MG63 (cell line): ENCODE measurements around the gene METTL15. TPM values are rescaled to one million over a fixed set of nuclear protein-coding genes. Genes with fewer than 3 reads are reported as not detected.
"Not testable (repeated sequence)": the region's sequence is repeated elsewhere in the genome, so short reads cannot be mapped to it uniquely, and the experiment has no call there.

Experiments
- DNase-seq: peaks from one replicate; pipeline ENCODE4 v3.0.0-alpha.2; 2020
- H3K27me3 ChIP-seq: fragments of 250-450 bp; sonication (Bioruptor Pico); 2 replicates; pipeline ENCODE4 v1.5.1; 2020; ENCODE audit warnings: mild to moderate bottlenecking, moderate library complexity
- H3K36me3 ChIP-seq: fragments of 250-450 bp; sonication (Bioruptor Pico); 2 replicates; pipeline ENCODE4 v1.5.1; 2020; ENCODE audit warnings: mild to moderate bottlenecking, moderate library complexity
- H3K4me3 ChIP-seq: fragments of 250-450 bp; sonication (Bioruptor Pico); 2 replicates; pipeline ENCODE4 v1.5.1; 2020; ENCODE audit warnings: mild to moderate bottlenecking, moderate library complexity
- H3K9me3 ChIP-seq: fragments of 250-450 bp; sonication (Bioruptor Pico); 2 replicates; pipeline ENCODE4 v1.5.1; 2020; ENCODE audit warnings: mild to moderate bottlenecking, moderate library complexity
- total RNA-seq: library from RNA; depleted of rRNA; stranded (reverse); fragments of >200 nt; shearing (Covaris generic); gene quantifications from 2 replicates; pipeline ENCODE4 v1.2.3, GENCODE V29; 2014; ENCODE audit warnings: low replicate concordance

METTL15 gene
- total RNA-seq, 1 experiment from 2014 or later: 20.6 TPM

DNA sequence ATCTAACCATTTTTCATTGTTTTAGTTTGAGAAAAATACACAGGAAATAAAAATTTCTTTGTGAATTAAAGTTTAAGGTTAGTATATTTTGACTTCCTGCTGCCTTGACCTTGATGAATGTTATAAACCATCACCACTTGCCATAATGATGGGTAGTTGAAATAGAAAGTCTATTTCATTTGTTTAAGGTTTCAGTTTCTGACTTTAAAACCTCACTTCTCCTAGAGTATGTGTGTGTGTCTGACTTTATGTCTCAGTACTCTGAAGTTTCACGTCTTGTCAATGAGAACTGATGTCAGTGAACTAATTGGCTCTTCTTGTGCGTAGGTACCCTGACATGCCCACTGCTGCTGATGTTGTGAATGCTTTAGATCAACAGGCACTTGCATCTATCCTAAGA lies 188.2 kb downstream of the METTL15 start:
- no peak for DNase-seq
- H3K4me3 ChIP-seq: no peak overlapping the region
- peaks cover 12% of the 10 kb centered on the region for H3K36me3 ChIP-seq
- no peaks in the 10 kb centered on the region; the same call in 1 of the 2 replicates for H3K9me3 ChIP-seq
- H3K27me3 ChIP-seq: no peaks in the 10 kb centered on the region

DNA sequence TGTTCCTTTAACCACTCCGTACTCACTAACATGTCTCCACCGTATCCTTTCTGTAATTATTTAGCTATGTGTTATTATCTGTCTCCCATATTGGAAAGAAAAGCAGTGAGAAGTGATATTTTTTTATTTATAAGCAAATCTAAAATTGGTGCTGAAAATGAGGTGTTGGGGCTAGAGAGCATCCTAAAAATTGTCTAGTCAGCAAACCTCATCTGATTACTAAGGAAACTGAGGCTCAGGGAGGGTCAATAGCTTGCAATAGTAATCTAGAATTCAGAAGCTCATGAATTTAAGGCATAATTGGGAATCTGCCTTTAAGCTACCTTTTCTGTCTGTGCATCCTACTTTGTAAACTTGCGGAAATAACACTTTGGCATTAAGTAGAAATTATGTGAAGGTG lies 190.0 kb downstream of the METTL15 start:
- H3K27me3 ChIP-seq: no peaks in the 10 kb centered on the region
- no peaks in the 10 kb centered on the region for H3K9me3 ChIP-seq
- no peak for DNase-seq
- no peak overlapping the region for H3K4me3 ChIP-seq
- H3K36me3 ChIP-seq: peaks cover 7% of the 10 kb centered on the region

DNA sequence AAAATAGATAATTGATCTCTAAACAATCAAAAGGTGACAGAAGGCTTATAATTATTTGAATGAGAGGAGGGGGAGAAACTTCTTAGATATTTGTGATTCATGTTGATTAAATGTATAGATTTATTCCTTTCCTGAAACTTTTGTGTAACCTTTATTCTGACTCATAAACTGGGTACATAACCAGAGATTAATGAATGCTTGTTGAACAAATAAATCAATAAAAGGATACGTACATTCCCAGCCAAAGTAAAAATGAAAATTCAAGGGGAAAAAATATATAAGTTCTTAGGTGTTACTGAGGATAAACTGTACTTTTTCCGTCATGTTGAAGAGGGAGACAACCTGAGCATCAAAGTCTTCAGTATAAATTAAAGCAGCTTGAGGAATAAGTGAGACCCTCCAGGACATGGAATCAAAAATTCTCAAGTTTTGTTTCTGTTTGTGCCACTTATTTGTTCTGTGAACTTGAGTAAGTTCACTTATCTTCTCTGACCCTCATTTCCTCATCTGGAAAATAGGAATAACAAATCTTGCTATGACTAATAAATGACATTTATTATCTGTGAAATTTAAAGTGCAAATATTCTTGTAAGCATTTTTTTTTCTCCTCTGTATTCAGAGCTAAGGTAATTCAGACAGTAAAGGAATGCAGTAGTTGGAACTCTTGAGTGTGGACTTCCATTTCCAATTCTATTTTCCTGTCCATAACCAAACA lies 195.4 kb downstream of the METTL15 start:
- H3K9me3 ChIP-seq: no peaks in the 10 kb centered on the region
- no peak for DNase-seq
- peaks cover 5% of the 10 kb centered on the region for H3K36me3 ChIP-seq
- no peak overlapping the region for H3K4me3 ChIP-seq
- H3K27me3 ChIP-seq: no peaks in the 10 kb centered on the region

DNA sequence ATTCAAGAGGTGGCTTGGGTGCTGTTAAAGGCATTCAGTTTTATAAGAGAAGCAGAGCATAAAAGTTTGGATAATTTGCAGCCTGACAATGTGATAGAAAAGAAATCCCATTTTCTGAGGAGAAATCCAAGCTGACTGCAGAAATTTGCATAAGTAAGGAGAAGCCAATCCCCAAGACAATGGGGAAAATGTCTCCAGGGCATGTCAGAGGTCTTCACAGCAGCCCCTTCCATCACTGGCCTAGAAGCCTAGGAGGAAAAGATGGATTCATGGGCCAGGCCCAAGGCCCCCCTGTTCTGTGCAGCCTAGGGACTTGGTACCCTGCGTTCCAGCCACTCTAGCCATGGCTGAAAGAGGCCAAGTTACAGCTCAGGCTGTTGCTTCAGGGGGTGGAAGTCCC lies 207.3 kb downstream of the METTL15 start:
- Histone ChIP-seq H3K4me3 (no peak overlapping the region), H3K27me3 (no peaks in the 10 kb centered on the region), H3K9me3 (peaks cover 2% of the 10 kb centered on the region; the same call in 1 of the 2 replicates), H3K36me3 (peaks cover 18% of the 10 kb centered on the region)
- DNase-seq: no peak

DNA sequence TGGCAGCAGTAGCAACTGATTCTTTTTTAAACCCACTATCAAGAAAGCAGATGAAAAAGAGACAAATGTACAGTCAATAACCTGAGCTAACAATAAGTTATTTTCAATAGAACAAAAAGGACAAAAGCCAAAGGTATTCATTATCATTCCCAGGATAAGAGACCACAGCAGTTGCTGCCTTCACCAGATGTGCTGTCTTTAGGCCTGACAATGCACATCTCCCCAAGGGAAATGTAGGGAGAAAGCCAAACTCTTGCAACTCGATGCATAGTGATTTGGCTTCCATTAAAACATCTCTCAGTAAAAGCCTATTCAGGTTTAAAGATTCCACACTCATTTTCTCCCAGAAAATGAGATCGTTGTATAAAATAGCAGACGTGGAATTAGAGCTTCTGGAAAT lies 210.7 kb downstream of the METTL15 start:
- Histone ChIP-seq H3K4me3 (no peak overlapping the region), H3K27me3 (no peaks in the 10 kb centered on the region), H3K36me3 (peaks cover 14% of the 10 kb centered on the region), H3K9me3 (peaks cover 2% of the 10 kb centered on the region; the same call in 1 of the 2 replicates)
- no peak for DNase-seq

DNA sequence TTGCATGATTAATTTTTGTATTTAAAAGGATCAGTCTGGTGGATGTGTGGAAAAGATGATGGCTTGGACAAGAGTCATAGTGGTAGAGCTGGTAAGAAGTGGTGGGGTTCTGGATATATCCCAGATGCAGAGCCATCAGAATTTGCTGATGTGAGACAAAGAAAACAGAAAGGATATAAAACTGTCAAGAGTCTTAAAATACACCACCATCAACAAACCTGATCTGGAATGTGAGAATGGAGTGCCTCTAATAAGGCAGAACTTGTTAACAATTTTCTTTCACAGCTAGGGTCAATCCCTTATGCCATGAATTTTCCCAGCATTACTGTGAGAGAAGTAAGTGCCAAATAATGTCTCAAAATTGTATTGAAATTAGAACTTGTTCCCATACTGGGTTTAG lies 215.4 kb downstream of the METTL15 start:
- Histone ChIP-seq H3K27me3 (no peaks in the 10 kb centered on the region), H3K9me3 (no peaks in the 10 kb centered on the region; the same call in 1 of the 2 replicates), H3K36me3 (no peaks in the 10 kb centered on the region; the same call in 1 of the 2 replicates), H3K4me3 (no peak overlapping the region)
- no peak for DNase-seq

DNA sequence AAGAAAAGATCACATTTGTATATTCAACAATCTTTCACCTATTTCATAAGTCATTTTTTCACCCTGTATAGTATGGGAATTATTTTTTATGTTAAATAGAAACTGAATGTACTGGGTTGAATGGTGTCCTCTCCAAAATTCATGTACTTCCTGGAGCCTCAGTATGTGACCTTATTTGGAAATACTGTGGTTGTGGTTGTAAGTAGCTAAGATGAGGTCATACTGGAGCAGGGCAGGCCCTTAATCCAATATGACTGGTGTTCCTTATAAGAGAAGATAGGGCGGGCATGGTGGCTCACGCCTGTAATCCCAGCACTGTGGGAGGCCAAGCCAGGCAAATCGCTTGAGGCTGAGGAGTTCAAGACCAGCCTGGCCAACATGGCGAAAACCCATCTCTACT lies 224.2 kb downstream of the METTL15 start:
- DNase-seq, H3K27me3 ChIP-seq, H3K4me3 ChIP-seq, H3K9me3 ChIP-seq, H3K36me3 ChIP-seq: not testable (repeated sequence)

DNA sequence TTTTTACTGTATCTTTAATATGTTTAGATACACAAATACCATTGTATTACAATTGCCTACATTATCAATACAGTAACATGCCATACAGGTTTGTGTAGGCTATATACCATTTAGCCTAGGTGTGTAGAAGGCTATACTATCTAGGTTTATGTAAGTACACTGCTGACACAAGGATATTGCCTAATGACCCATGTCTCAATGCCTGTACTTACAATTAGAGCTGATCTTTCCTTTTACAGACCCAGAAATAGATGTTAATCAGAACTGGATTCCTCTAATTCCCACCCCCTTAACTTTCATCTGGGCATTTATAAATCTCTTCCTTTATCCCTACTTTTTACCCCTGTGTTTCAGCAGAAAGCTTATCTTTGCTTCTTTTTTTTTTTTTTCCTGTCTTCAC lies 229.5 kb downstream of the METTL15 start:
- no peak for DNase-seq
- Histone ChIP-seq H3K9me3 (peaks cover 19% of the 10 kb centered on the region), H3K36me3 (no peaks in the 10 kb centered on the region; the same call in 1 of the 2 replicates), H3K4me3 (no peak overlapping the region), H3K27me3 (no peaks in the 10 kb centered on the region)

DNA sequence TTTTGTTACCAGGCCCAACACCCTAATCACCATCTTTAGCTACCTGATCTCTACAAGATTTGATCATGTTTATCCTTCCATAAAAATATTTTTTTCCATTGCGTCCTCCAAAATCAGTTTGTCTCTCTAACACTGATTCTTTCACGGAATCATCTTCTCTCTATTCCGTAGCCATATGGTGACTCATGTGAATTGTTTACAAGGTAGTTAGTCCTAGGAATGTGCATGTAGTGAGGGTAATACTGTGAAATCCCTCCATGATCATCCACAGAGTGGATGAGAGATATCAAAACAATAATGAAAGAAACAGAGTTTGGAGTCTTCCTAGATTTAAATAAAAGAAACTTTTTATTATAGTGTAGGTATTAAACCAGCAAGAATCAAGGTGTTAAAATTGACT lies 230.2 kb downstream of the METTL15 start:
- DNase-seq: no peak

DNA sequence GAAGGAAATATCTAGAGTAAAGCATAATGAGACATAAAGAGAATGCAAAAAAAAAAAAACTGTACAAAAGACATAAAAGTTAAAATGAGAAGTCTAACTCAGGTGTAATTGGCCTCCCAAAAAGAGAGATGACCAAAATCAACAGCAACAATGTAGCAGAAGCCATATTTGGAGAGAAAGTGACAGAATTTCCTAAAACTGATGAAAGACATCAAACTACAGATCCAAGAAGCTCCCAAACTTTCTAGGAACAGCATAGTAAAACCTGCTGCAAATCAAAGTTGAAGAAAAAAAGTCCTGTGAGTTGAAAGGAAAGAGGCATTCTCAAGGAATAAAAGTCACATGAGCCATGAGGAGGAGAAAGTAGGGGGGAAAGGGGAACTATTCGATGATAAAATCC lies 231.3 kb downstream of the METTL15 start:
- peaks cover 19% of the 10 kb centered on the region for H3K9me3 ChIP-seq
- no peaks in the 10 kb centered on the region for H3K27me3 ChIP-seq
- H3K36me3 ChIP-seq: no peaks in the 10 kb centered on the region; the same call in 1 of the 2 replicates
- no peak overlapping the region for H3K4me3 ChIP-seq
- DNase-seq: no peak

More for the DNA sequence above, 230.2 kb downstream of the METTL15 start:
- H3K36me3 ChIP-seq: no peaks in the 10 kb centered on the region; the same call in 1 of the 2 replicates
- no peak overlapping the region for H3K4me3 ChIP-seq
- H3K9me3 ChIP-seq: peaks cover 19% of the 10 kb centered on the region
- no peaks in the 10 kb centered on the region for H3K27me3 ChIP-seq

DNA sequence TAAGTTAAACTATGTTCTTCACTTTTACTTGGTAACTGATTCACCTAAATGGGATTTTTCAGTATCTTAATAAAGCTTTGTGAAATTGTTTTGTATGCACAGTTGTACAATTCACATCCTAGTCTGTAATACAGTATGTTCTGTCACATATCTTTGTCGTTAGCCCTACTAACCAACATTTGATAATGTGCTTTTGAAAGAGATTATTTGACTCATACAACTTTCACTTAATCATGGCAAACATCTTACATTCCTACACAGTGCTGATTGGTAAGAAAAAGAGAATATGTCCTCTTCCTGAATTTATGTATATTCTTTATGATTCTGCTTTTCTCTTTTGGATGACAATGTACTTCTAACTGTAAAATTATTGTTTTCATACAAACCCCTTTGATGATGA lies 234.5 kb downstream of the METTL15 start:
- no peaks in the 10 kb centered on the region; the same call in 1 of the 2 replicates for H3K36me3 ChIP-seq
- no peak overlapping the region for H3K4me3 ChIP-seq
- no peak for DNase-seq
- H3K27me3 ChIP-seq: no peaks in the 10 kb centered on the region
- H3K9me3 ChIP-seq: peaks cover 19% of the 10 kb centered on the region

DNA sequence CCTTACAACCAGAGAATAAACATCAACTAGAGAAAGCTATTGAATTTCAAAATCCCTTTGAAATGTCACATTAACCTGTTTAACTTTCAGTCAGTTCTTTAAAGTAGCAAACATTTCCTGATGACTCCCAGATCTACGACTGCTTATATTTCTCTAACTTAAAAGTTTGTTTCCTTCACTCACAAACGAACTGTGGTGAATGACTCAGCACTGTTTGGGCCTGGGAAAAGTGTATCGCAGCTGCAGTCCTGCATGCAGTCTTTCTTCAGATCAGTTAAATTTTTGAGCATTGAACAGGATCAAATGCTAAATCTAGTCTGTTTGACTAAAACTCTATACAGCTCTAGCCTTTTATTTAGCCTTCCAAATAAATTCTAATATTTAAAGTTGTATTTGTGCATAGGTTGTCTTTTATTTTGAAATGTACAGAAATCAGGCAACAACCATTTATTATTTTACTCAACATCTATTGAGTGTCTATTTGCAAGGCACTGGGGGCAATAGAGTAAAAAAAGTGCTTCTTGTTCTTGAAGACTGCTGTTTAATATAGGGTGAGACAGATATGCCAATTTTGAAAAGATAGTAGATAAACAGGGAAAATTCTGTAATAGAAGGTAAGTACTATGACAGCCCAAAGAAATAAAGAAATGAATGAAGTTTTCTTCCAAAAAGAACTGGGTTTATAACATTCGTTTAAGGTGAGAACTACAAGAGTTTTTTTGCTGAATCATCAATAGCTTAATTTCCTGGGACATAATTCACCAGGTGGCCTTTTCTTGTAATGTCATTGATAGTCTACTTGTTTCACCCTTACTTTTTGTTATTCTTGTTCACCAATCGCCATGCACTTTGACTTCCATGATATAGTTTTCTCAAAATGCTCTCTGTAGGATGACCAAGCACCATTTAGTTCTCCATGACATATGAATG lies 235.4 kb downstream of the METTL15 start:
- H3K27me3 ChIP-seq: no peaks in the 10 kb centered on the region
- H3K9me3 ChIP-seq: peaks cover 15% of the 10 kb centered on the region
- H3K36me3 ChIP-seq: no peaks in the 10 kb centered on the region; the same call in 1 of the 2 replicates
- H3K4me3 ChIP-seq: no peak overlapping the region
- DNase-seq: peak; percentile 61

DNA sequence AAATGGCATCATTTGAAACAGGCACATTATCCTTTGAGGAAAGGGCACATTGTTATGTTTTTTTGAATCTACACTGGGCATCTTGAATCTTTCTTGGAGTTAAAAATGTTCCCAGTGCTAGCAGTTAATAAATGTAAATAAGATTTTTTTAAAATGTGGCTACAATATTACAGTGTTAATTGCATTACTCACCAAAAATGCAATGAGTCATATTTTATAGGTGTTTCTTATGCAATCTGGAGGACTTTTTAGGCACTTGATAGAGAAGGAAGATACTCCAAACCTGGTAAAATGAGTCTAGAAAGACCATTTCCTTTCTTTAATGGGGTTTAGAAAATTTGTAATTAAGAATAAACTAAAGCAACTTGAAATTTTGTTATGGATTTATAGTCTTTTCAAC lies 238.0 kb downstream of the METTL15 start:
- no peaks in the 10 kb centered on the region for H3K9me3 ChIP-seq
- no peak overlapping the region for H3K4me3 ChIP-seq
- no peaks in the 10 kb centered on the region for H3K27me3 ChIP-seq
- no peaks in the 10 kb centered on the region for H3K36me3 ChIP-seq
- DNase-seq: no peak

DNA sequence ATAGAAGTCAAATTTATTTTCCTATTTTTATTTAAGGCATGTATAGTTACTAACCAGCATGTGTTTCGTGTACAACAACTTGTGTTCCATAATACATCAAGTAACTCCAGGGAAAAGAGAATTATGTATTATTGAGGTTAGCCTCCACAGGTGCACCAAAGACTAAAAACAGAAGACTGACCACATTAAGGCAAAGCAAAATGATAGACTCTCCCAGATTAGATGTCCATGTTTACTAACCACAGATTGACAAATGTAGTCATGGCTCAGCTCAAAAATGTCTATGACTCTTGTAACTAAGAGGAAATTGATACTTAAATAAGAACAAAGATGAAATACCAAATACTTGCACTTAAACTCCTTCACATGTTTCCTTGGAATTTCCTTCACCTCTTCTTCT lies 238.5 kb downstream of the METTL15 start:
- Histone ChIP-seq H3K27me3 (no peaks in the 10 kb centered on the region), H3K9me3 (no peaks in the 10 kb centered on the region), H3K4me3 (no peak overlapping the region), H3K36me3 (no peaks in the 10 kb centered on the region)
- no peak for DNase-seq

DNA sequence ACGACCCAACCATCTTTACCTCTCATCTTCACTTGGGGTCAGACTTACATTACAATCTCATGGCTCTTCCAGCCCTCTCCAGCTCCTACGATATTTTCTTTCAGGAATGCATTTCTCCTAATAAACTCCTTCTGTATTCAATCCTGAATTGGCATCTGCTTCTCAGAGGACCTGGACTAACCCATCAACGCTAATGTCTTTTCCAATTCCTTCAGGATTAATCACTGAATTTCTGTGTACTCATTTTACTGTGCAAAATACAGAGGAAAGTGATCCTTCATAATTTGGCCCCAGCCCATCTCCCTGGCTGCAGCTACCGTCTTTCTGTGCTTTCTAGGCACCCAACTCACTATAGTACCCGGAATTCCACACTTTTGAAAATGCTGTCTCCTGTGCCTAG lies 239.2 kb downstream of the METTL15 start:
- Histone ChIP-seq H3K9me3 (no peaks in the 10 kb centered on the region), H3K36me3 (no peaks in the 10 kb centered on the region), H3K27me3 (no peaks in the 10 kb centered on the region), H3K4me3 (no peak overlapping the region)
- DNase-seq: no peak

DNA sequence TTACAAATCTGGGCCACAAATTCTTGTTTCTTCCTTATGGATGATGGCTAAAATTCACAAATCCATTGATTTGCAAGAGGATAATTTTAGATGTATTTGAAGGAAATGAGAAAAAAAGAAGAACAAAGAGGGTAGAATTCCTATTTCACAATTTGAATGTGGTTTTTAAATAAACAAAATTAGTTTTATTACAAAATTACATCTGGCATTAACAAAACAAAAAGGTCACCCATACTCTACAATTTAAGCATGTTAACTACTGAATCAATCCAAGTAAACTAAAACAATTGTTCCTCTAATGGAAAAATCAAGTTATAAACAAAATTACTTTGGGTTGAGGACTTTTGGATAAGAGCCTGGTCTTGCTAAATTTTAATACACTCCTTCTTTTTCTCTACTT lies 242.0 kb downstream of the METTL15 start:
- H3K27me3 ChIP-seq: no peaks in the 10 kb centered on the region
- no peak for DNase-seq
- H3K4me3 ChIP-seq: no peak overlapping the region
- no peaks in the 10 kb centered on the region for H3K9me3 ChIP-seq
- H3K36me3 ChIP-seq: no peaks in the 10 kb centered on the region

DNA sequence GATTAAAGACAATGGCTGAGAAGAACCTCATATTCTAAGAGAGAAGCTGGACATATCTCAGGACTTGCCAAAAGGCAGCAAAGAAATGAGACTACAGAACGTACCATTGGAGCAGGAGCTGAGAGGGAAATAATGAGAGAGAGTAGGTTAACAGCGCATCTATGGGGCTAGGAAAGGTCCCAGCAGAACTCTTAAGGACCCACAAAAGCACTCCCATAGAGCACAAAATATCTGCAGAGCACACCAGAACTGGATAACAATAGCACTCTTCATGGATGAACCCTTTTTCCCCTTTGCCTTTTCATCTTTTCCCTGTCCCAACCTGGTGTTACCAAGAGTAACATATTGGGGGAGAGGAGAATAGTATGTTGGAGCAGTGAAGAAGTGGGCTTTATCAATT lies 245.8 kb downstream of the METTL15 start:
- no peak overlapping the region for H3K4me3 ChIP-seq
- H3K27me3 ChIP-seq: no peaks in the 10 kb centered on the region
- no peaks in the 10 kb centered on the region for H3K9me3 ChIP-seq
- no peak for DNase-seq
- no peaks in the 10 kb centered on the region for H3K36me3 ChIP-seq
